Uterus (tissue), 2 donors: ENCODE results near the gene ADAMTSL1.

Source experiments
- POLR2A ChIP-seq, 2 donors: fragments of 450-650 bp; IDR thresholded peaks; one replicate each; pipeline ENCODE4 v1.6.1; 2016; ENCODE audit warnings: antibody characterized with exemption in 2 of 2, mild to moderate bottlenecking in 1 of 2, moderate library complexity in 1 of 2
- TF ChIP-seq, protein P1 (sequence below), 4 experiments: fragments of 200-600 bp in 2 of 4; fragments of 450-650 bp in 2 of 4; sonication (generic) in 2 of 4; IDR thresholded peaks; one replicate each; pipeline ENCODE4 v1.5.1; 2016 to 2019; ENCODE audit warnings: antibody characterized with exemption in 4 of 4, mild to moderate bottlenecking in 2 of 4, moderate library complexity in 1 of 4

- TF ChIP-seq, protein P1, sequence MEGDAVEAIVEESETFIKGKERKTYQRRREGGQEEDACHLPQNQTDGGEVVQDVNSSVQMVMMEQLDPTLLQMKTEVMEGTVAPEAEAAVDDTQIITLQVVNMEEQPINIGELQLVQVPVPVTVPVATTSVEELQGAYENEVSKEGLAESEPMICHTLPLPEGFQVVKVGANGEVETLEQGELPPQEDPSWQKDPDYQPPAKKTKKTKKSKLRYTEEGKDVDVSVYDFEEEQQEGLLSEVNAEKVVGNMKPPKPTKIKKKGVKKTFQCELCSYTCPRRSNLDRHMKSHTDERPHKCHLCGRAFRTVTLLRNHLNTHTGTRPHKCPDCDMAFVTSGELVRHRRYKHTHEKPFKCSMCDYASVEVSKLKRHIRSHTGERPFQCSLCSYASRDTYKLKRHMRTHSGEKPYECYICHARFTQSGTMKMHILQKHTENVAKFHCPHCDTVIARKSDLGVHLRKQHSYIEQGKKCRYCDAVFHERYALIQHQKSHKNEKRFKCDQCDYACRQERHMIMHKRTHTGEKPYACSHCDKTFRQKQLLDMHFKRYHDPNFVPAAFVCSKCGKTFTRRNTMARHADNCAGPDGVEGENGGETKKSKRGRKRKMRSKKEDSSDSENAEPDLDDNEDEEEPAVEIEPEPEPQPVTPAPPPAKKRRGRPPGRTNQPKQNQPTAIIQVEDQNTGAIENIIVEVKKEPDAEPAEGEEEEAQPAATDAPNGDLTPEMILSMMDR (IDR thresholded peaks at IDR 0.05): no peak
- no peak for TF ChIP-seq POLR2A (IDR thresholded peaks at IDR 0.05)
These were observed 95.0 kb downstream of the ADAMTSL1 start for GRCh38 chr9:18568973-18569372.
